Measurements from ENCODE around the gene RERE. TPM values are rescaled to one million over a fixed set of nuclear protein-coding genes. Genes with fewer than 3 reads are reported as not detected.

Gene RERE
- total RNA-seq, 2 donors from 2014 or later: 207 to 322 TPM

DNA sequence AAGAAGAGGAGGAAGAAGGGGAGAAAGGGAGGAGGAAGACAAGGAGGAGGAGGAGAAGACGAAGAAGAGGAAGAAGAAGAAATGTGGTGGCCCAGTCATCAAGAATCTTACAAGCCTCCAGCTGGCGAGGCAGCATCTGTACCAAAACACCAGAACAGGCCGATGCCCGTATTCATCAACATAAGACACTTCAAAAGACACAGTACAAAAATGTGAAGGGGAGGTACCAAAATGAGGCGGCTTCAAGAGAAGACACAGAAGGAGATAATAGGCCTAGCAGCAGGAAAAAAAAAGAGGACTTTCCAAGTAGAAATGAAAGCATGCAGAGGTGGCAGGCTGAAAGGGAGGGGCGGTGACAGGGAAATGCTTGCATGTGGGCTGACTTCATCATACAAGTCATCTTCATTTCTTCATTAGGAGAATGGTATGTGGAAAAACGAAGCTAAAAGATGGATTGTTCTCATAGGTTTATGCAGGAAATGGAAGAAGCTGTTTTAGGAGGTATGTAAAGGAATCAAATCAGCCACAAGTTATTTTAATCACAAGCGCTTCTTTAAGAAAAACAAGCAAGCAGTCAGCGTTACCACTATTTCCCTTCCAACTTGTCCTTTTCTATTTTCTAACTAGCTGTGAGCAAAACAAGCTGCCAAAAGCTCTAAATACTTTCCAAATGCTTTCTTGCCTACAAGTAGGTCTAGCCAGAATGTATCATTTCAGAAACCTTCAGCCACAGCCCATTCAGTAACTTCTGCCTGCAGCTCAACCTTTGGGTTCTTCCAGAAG is 307.2 kb downstream of the RERE start:
- H3K36me3 ChIP-seq: no peaks in the 10 kb centered on the region
- peak overlapping the region; percentile 33 to 57 for H3K27ac ChIP-seq
- TF ChIP-seq, protein P1, sequence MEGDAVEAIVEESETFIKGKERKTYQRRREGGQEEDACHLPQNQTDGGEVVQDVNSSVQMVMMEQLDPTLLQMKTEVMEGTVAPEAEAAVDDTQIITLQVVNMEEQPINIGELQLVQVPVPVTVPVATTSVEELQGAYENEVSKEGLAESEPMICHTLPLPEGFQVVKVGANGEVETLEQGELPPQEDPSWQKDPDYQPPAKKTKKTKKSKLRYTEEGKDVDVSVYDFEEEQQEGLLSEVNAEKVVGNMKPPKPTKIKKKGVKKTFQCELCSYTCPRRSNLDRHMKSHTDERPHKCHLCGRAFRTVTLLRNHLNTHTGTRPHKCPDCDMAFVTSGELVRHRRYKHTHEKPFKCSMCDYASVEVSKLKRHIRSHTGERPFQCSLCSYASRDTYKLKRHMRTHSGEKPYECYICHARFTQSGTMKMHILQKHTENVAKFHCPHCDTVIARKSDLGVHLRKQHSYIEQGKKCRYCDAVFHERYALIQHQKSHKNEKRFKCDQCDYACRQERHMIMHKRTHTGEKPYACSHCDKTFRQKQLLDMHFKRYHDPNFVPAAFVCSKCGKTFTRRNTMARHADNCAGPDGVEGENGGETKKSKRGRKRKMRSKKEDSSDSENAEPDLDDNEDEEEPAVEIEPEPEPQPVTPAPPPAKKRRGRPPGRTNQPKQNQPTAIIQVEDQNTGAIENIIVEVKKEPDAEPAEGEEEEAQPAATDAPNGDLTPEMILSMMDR (IDR thresholded peaks at IDR 0.05): no peak
- TF ChIP-seq POLR2A (IDR thresholded peaks at IDR 0.05): no peak
- no peak for TF ChIP-seq POLR2AphosphoS5 (IDR thresholded peaks at IDR 0.05)
- intact Hi-C loops (cut with DNase I): no loop called here
- H3K27me3 ChIP-seq (replicated peaks; ENCODE audit: insufficient read depth): no peaks in the 10 kb centered on the region
- peaks cover 8% of the 10 kb centered on the region for H3K4me1 ChIP-seq (replicated peaks)
- H3K4me3 ChIP-seq: no peak overlapping the region
- H3K9me3 ChIP-seq: no peaks in the 10 kb centered on the region
- no peak for DNase-seq (ENCODE audit: low spot score)
- WGBS: 21% methylated on average over 9 of the region's 9 CpGs

DNA sequence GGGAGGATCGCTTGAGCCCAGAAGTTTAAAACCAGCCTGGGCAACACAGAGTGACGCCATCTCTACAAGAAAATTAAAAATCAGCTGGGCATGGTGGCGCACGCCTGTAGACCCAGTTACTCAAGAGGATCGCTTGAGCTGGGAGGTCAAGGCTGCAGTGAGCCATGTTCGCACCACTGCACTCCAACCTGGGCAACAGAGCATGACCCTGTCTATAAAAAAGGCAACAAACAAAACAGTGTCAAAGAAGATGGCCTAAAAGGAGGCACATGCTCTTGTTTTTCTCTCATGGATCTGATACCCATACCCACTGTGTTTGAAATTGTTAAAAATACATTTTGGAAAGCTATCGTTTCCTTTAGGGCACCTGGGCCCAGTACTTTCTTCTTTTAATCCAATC is 307.9 kb downstream of the RERE start:
- 86% methylated on average over 7 of the region's 7 CpGs for WGBS
- Histone ChIP-seq H3K9me3 (no peaks in the 10 kb centered on the region), H3K4me3 (no peak overlapping the region), H3K36me3 (no peaks in the 10 kb centered on the region), H3K4me1 (replicated peaks) (peaks cover 8% of the 10 kb centered on the region), H3K27ac (peak overlapping the region; percentile 33 to 57), H3K27me3 (replicated peaks; ENCODE audit: insufficient read depth) (no peaks in the 10 kb centered on the region)
- TF ChIP-seq, protein P1 (IDR thresholded peaks at IDR 0.05): no peak
- no peak for TF ChIP-seq POLR2A (IDR thresholded peaks at IDR 0.05)
- no peak for TF ChIP-seq POLR2AphosphoS5 (IDR thresholded peaks at IDR 0.05)
- intact Hi-C loops (cut with DNase I): no loop called here
- no peak for DNase-seq (ENCODE audit: low spot score)

DNA sequence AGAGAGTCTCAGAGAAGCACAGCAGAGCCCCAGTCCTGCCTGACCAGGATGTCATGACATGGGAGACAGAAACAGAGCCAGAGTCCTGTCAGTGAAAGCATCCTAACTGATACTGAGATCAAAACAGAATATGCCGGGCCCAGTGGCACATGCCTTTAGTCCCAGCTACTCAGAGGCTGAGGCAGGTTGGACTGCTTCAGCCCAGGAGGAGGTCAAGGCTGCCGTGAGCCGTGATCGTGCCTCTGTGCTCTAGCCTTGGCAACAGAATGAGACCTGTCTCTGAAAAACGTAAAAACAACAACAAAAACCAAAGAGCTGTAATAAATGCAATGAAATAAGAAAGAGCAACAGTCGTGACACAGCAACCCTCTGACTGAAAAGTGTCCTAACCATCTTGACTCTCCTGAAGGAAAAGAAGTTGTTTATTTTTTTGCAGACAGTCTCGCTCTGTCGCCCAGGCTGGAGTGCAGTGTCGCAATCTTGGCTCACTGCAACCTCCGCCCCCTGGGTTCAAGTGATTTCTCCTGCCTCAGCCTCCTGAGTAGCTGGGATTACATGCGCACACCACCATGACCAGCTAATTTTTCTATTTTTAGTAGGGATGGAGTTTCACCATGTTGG is 310.3 kb downstream of the RERE start:
- DNase-seq (ENCODE audit: low spot score): no peak
- intact Hi-C loops (cut with DNase I): no loop called here

DNA sequence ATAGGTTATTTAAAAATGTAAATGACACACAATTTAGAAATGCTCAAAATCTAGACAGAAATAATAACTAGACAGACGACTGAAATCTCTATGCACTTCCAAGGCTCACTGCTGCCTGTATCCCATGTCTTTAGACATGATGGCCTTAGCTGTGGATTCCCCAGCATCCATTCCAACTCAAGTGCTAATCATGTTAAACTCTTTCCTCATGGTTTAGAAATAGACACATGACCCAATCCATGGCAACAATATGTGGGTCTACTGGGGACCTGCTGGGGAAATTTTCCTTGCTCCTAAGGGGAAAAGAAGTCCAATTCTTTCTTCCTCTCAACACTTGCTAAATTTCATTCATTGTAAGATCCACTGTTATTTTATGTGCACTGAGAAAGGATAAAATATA is 311.0 kb downstream of the RERE start:
- no peaks in the 10 kb centered on the region for H3K9me3 ChIP-seq
- TF ChIP-seq POLR2AphosphoS5 (IDR thresholded peaks at IDR 0.05) (no peak), POLR2A (IDR thresholded peaks at IDR 0.05) (no peak)
- TF ChIP-seq, protein P1 (IDR thresholded peaks at IDR 0.05): no peak
- intact Hi-C loops (cut with DNase I): no loop called here
- H3K27ac ChIP-seq: no peak overlapping the region
- DNase-seq (ENCODE audit: low spot score): no peak
- H3K4me3 ChIP-seq: no peak overlapping the region
- H3K36me3 ChIP-seq: no peaks in the 10 kb centered on the region
- H3K4me1 ChIP-seq (replicated peaks): peaks cover 8% of the 10 kb centered on the region
- H3K27me3 ChIP-seq (replicated peaks; ENCODE audit: insufficient read depth): no peaks in the 10 kb centered on the region
- 86% methylated on average over 1 of the region's 1 CpG for WGBS

More for the DNA sequence above, 310.3 kb downstream of the RERE start:
- Histone ChIP-seq H3K36me3 (no peaks in the 10 kb centered on the region), H3K27ac (no peak overlapping the region), H3K9me3 (no peaks in the 10 kb centered on the region), H3K27me3 (replicated peaks; ENCODE audit: insufficient read depth) (no peaks in the 10 kb centered on the region), H3K4me1 (replicated peaks) (peaks cover 8% of the 10 kb centered on the region), H3K4me3 (no peak overlapping the region)
- 69% methylated on average over 11 of the region's 11 CpGs for WGBS
- TF ChIP-seq, protein P1 (IDR thresholded peaks at IDR 0.05): no peak
- TF ChIP-seq POLR2AphosphoS5 (IDR thresholded peaks at IDR 0.05): no peak
- TF ChIP-seq POLR2A (IDR thresholded peaks at IDR 0.05): no peak
